OCI-LY1 (cell line): ENCODE measurements around the gene CRY1.

Experiments used
- EZH2 ChIP-seq: fragments of 200-600 bp; sonication (generic), shearing (Covaris generic); IDR thresholded peaks from 2 replicates; pipeline ENCODE4 v1.8.0; 2017; ENCODE audit warnings: borderline replicate concordance, mixed run types, mild to moderate bottlenecking, antibody characterized with exemption, low read length, moderate library complexity, mixed read lengths
- TF ChIP-seq, protein P1 (sequence below): fragments of 200-600 bp; sonication (generic), shearing (Covaris generic); IDR thresholded peaks from 2 replicates; pipeline ENCODE4 v1.5.1; 2017; ENCODE audit warnings: mild to moderate bottlenecking, antibody characterized with exemption, low read length, moderate library complexity, mixed read lengths

DNA sequence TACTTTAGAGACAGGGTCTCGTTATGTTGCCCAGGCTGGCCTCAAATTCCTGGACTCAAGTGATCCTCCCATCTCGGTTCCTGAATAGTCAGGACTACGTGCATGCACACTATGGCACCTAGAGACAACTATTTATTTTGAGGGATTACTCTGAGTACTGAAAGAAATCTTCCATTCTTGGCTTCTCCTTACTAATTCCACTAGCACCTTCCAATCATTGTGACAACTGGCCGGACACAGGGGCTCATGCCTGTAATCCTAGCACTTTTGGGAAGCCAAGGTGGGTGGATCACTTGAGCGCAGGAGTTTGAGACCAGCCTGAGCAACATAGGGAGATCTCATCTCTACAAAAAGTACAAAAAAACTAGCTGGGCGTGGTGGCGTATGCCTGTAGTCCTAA is 64.3 kb downstream of the CRY1 start:
- TF ChIP-seq, protein P1, sequence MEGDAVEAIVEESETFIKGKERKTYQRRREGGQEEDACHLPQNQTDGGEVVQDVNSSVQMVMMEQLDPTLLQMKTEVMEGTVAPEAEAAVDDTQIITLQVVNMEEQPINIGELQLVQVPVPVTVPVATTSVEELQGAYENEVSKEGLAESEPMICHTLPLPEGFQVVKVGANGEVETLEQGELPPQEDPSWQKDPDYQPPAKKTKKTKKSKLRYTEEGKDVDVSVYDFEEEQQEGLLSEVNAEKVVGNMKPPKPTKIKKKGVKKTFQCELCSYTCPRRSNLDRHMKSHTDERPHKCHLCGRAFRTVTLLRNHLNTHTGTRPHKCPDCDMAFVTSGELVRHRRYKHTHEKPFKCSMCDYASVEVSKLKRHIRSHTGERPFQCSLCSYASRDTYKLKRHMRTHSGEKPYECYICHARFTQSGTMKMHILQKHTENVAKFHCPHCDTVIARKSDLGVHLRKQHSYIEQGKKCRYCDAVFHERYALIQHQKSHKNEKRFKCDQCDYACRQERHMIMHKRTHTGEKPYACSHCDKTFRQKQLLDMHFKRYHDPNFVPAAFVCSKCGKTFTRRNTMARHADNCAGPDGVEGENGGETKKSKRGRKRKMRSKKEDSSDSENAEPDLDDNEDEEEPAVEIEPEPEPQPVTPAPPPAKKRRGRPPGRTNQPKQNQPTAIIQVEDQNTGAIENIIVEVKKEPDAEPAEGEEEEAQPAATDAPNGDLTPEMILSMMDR, result no peak
- TF ChIP-seq EZH2, result no peak
